Urinary bladder (tissue), 4 donors: ENCODE data around the gene SLC25A45. TPM values are rescaled to one million over a fixed set of nuclear protein-coding genes. Genes with fewer than 3 reads are reported as not detected.
"Not testable (repeated sequence)": the region's sequence is repeated elsewhere in the genome, so short reads cannot be mapped to it uniquely, and the experiment has no call there.

Experiments
- DNase-seq: peaks from one replicate; pipeline ENCODE4 v3.0.0-alpha.2; 2015; ENCODE audit errors: extremely low spot score
- H3K27ac ChIP-seq: one replicate; pipeline ENCODE4 v1.5.1; 2013; ENCODE audit warnings: low read depth, mild to moderate bottlenecking, moderate library complexity
- H3K36me3 ChIP-seq: one replicate; pipeline ENCODE4 v1.6.1; 2013; ENCODE audit warnings: mild to moderate bottlenecking, moderate library complexity; ENCODE audit not compliant: insufficient read depth
- H3K4me1 ChIP-seq: one replicate; pipeline ENCODE4 v1.6.1; 2013; ENCODE audit warnings: mild to moderate bottlenecking, moderate library complexity; ENCODE audit not compliant: insufficient read depth
- H3K4me3 ChIP-seq: one replicate; pipeline ENCODE4 v1.5.1; 2013; ENCODE audit warnings: low read depth, low read length
- WGBS: extraction: QIAGEN DNeasy Blood & Tissue Kit; methylation state at CpG from one replicate; pipeline ENCODE4 v1.1.7; 2013; 5-methylcytosine and 5-hydroxymethylcytosine counted together
- polyA plus RNA-seq: library from polyadenylated mRNA; stranded (reverse); fragments of 200-250 nt; gene quantifications from one replicate; pipeline ENCODE4 v1.2.3, GENCODE V29; 2013
- total RNA-seq: library from RNA; depleted of rRNA; stranded (reverse); fragments of >200 nt; gene quantifications from one replicate; pipeline ENCODE4 v1.2.3, GENCODE V29; 2014
- donor health status: healthy with polysubstance abuse.
- donor health status: healthy.

SLC25A45 gene
- total and polyA plus RNA-seq, 2 donors: 4.3 to 5.0 TPM

GRCh38 chr11:65416841-65417701 lies 34.6 kb upstream of the SLC25A45 start:
- H3K36me3 ChIP-seq: no peaks in the 10 kb centered on the region
- H3K27ac ChIP-seq: peak overlapping the region; percentile 96
- WGBS: 28% methylated on average over 14 of the region's 14 CpGs
- no peak overlapping the region for H3K4me3 ChIP-seq
- no peaks in the 10 kb centered on the region for H3K4me1 ChIP-seq
- no peak for DNase-seq

- 3% methylated on average over 18 of the region's 18 CpGs for WGBS
- H3K36me3 ChIP-seq: no peaks in the 10 kb centered on the region
- H3K4me1 ChIP-seq: no peaks in the 10 kb centered on the region
- no peak for DNase-seq
- H3K4me3 ChIP-seq: no peak overlapping the region
- no peak overlapping the region for H3K27ac ChIP-seq
Observed at GRCh38 chr11:65416341-65416824, 33.9 kb upstream of the SLC25A45 start.

GRCh38 chr11:65415499-65416340 lies 33.3 kb upstream of the SLC25A45 start:
- Histone ChIP-seq H3K36me3 (no peaks in the 10 kb centered on the region), H3K4me3 (no peak overlapping the region), H3K27ac (no peak overlapping the region), H3K4me1 (no peaks in the 10 kb centered on the region)
- DNase-seq: no peak
- 65% methylated on average over 11 of the region's 11 CpGs for WGBS

GRCh38 chr11:65414776-65415498 lies 32.5 kb upstream of the SLC25A45 start:
- DNase-seq: no peak
- 75% methylated on average over 11 of the region's 11 CpGs for WGBS

GRCh38 chr11:65413077-65413664 lies 30.7 kb upstream of the SLC25A45 start:
- not testable (repeated sequence) for H3K27ac ChIP-seq, H3K36me3 ChIP-seq, DNase-seq, H3K4me1 ChIP-seq, H3K4me3 ChIP-seq
- 84% methylated on average over 15 of the region's 15 CpGs for WGBS

More at GRCh38 chr11:65414776-65415498, 32.5 kb upstream of the SLC25A45 start:
- H3K4me3 ChIP-seq: no peak overlapping the region
- no peaks in the 10 kb centered on the region for H3K4me1 ChIP-seq
- no peak overlapping the region for H3K27ac ChIP-seq
- H3K36me3 ChIP-seq: no peaks in the 10 kb centered on the region

- WGBS: 85% methylated on average over 24 of the region's 24 CpGs
- no peaks in the 10 kb centered on the region for H3K4me1 ChIP-seq
- H3K36me3 ChIP-seq: peaks cover 9% of the 10 kb centered on the region
- H3K27ac ChIP-seq: no peak overlapping the region
- no peak overlapping the region for H3K4me3 ChIP-seq
- no peak for DNase-seq
Observed at GRCh38 chr11:65412271-65413076, 30.0 kb upstream of the SLC25A45 start.

- WGBS: 74% methylated on average over 5 of the region's 5 CpGs
- no peak for DNase-seq
- peaks cover 9% of the 10 kb centered on the region for H3K36me3 ChIP-seq
- H3K4me3 ChIP-seq: no peak overlapping the region
- no peaks in the 10 kb centered on the region for H3K4me1 ChIP-seq
- H3K27ac ChIP-seq: no peak overlapping the region
Observed at GRCh38 chr11:65411681-65412070, 29.2 kb upstream of the SLC25A45 start.

GRCh38 chr11:65410936-65411680 lies 28.7 kb upstream of the SLC25A45 start:
- no peak overlapping the region for H3K27ac ChIP-seq
- no peaks in the 10 kb centered on the region for H3K4me1 ChIP-seq
- DNase-seq: no peak
- peaks cover 9% of the 10 kb centered on the region for H3K36me3 ChIP-seq
- H3K4me3 ChIP-seq: no peak overlapping the region
- 87% methylated on average over 29 of the region's 29 CpGs for WGBS

- WGBS: 91% methylated on average over 24 of the region's 24 CpGs
Observed at GRCh38 chr11:65404638-65405339, 22.3 kb upstream of the SLC25A45 start.

GRCh38 chr11:65404210-65404609 lies 21.8 kb upstream of the SLC25A45 start:
- Histone ChIP-seq H3K4me3 (no peak overlapping the region), H3K36me3 (peaks cover 11% of the 10 kb centered on the region), H3K27ac (no peak overlapping the region), H3K4me1 (no peaks in the 10 kb centered on the region)
- no peak for DNase-seq
- 87% methylated on average over 13 of the region's 13 CpGs for WGBS

More at GRCh38 chr11:65404638-65405339, 22.3 kb upstream of the SLC25A45 start:
- Histone ChIP-seq H3K27ac (no peak overlapping the region), H3K36me3 (peaks cover 13% of the 10 kb centered on the region), H3K4me1 (no peaks in the 10 kb centered on the region), H3K4me3 (no peak overlapping the region)
- DNase-seq: no peak

GRCh38 chr11:65403607-65404121 lies 21.2 kb upstream of the SLC25A45 start:
- H3K27ac ChIP-seq: no peak overlapping the region
- DNase-seq: no peak
- no peak overlapping the region for H3K4me3 ChIP-seq
- H3K36me3 ChIP-seq: peaks cover 7% of the 10 kb centered on the region
- no peaks in the 10 kb centered on the region for H3K4me1 ChIP-seq
- WGBS: 75% methylated on average over 12 of the region's 12 CpGs
